HG03039 (cell line): Measurements from ENCODE around the gene SNX11.

Source experiments
- ATAC-seq: cut with Tn5 transposase; IDR thresholded peaks from one replicate; pipeline ENCODE4 v1.9.1; 2021; ENCODE audit warnings: mild to moderate bottlenecking, moderate library complexity; ENCODE audit not compliant: unreplicated experiment

SNX11 gene

DNA sequence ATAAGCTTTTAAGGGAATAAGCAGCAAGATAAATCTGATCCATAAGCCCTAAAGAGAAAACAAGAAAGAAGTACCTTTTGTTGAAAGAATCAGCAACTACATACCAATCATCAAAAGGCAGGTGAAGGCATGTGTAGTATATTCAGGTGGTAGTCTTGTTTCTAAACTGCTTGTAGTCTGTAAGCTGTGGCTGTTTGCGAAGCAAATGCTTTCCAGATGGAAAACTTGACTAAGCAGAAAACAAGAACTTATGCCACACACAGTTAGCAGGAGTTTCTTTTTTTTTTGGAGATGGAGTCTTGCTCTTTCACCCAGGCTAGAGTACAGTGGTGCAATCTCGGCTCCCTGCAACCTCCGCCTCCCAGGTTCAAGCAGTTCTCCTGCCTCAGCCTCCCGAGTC, 12.0 kb upstream of the SNX11 start:
- no peak for ATAC-seq

DNA sequence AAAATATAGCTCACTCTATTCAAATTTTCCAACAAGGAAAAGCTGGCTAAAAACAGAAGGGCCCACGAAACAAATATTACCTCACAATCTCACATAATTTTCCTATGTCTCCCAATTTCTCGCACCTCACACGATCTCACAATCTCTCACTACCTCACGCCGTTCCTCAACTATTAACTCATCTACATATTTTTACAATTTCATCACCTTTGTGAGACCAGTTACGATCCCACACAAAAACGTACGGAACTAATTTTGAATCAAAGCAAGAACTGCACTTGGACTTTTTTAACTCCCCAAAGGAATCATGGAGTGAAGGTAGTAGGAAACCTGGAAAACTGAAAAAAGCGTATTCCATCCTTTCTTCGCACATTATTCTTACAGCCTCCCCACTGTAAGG, 7.4 kb upstream of the SNX11 start:
- no peak for ATAC-seq

DNA sequence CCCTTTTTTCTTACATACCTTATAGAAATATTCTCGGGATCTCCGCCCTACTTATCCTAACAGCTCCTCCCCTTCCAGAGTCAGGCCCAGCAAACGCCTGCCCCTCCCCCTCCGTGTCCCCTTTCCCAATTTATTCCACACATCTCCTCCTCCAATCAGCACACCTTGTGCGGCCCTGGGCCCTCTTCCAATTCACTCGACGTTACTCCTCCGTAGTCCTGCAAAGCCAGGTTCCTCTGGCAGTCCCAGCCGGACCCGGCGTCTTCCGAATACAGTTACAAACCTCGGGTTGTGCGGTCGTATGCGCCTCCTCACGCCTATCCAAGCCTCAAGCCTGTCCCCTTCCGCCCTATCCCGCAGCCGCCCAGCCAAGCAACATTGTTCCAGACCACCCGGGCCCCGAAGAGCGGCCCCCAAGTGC, 7.0 kb upstream of the SNX11 start:
- peak; percentile 6 for ATAC-seq

DNA sequence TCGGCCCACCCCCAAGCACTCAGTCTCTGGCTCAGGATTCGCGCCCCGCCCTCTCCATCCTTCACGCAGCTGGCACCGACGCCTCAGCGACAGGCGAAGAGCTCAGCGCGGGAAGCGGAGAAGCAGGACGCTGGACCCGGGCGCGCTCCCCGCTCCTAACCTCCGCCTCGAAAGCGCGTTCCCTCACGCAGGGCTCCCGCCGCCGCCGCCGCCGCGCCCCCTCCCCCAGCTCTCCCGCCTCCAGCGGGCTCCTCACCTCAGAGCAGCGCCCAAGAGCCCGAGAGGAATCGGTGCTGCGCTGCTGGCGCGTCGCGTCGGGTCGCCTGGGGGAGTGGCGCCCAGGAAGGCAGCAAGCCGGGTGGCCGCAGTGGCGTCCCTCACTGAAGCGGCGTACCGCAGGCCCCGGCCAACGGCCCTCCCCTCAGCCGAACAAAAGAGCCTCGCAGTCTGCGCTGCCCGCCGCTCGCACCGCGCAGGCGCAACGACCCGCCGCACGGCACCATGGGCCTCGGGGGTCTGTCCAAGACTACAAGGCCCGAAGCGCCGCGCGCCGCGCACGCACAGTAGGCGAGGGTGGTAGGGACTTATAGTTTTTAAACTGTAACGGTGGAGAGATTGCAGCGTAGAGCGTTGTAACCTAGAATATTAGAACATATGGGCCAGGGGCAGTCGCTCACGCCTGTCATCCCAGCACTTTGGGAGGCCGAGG, 6.4 kb upstream of the SNX11 start, which contains the start of gene CBX1:
TSS of gene CBX1 (minus strand) at position 467 of the 709 bp plus-strand sequence. CDS start 24,474 bp downstream, outside the sequence.
- ATAC-seq = peak; percentile 80

DNA sequence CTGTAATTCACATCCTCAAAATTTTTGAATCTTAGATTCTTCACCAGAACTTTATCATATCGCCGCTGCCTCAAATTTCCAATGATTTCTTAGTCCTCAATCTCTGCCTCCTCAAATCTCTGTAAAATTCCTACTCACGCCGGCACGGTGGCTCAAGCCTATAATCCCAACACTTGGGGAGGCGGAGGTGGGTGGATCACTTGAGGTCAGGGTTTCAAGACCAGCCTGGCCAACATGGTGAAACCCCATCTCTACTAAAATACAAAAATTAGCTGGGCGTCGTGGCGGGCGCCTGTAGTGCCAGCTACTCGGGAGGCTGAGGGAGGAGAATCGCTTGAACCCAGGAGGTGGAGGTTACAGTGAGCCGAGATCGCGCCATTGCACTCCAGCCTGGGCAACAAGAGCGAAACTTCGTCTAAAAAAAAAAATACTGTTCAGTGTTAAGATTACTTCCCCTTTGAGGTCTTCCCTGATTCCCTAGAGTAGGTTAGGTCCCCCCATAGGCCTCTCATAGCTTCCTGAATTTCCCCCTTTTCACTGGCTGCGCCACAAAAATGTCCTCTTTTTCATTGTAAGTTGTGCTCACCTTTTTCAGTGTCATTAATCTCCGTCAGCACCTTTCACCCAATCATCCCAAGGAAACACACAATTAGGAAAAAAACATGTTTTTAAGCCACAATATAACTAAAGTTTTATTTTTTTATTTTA, 5.4 kb upstream of the SNX11 start:
- ATAC-seq = no peak

DNA sequence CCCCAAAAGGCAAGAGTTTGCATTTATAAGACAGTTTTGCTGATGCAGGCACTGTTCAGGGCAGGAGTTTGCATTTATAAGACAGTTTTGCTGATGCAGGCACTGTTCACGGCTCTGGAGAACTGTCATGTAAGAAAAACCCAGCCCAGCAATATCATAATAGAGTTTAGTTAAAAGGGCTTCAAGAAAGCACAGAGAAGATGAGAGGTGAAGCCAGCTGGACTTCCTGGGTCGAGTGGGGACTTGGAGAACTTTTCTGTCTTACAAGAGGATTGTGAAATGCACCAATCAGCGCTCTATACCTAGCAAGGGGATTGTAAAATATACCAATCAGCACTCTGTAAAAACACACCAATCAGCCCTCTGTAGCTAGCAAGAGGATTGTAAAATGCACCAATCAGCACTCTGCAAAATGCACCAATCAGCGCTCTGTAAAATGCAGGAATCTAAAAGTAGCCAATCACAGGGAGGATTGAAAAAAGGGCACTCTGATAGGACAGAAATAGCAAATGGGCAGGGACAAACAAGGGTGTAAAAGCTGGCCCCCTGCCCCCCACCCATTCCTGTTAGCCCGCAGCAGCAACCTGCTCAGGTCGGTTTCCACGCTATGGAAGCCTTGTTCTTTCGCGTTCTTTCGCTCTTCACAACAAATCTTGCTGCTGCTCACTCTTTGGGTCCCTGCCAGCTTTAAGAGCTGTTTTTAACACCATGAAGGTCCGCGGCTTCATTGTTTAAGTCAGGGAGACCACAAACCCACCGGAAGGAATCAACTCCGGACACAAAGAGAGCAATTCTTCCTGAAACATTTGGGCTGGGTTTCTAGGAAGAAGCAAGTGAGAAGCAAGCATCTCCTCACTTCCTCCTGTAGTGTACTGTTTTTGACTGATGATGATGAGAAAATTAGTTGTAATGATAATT, 4.5 kb upstream of the SNX11 start:
- ATAC-seq = no peak

DNA sequence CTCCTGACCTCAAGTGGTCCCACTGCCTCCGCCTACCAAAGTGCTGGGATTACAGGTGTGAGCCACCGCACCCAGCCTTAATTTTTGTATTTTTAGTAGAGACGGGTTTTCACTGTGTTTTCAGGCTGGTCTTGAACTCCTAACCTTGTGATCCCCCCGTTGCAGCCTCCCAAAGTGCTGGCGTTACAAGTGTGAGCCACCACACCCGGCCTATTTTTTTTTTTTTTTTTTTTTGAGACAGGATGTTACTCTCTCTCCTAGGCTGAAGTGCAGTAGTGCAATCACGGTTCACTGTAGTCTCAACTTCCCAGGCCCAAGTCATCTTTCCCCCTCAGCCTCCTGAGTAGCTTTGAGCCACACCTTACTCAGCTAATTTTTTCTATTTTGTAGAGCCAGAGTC, 3.1 kb upstream of the SNX11 start:
- ATAC-seq = no peak

DNA sequence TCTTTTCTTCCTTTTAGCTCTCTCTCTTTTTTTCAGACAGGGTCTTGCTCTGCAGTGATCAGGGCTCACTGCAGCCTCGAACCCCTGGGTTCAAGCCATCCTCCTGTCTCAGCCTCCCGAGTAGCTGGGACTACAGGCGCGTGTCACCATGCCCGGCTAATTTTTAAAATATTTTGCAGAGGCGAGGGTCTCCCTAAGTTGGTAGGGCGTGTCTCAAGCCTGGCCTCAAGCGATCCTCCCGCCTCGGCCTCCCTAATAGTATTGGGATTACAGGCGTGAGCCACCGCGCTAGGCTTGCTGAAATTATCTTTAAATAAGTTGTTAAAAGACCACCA, 797 bp upstream of the SNX11 start:
- no peak for ATAC-seq

DNA sequence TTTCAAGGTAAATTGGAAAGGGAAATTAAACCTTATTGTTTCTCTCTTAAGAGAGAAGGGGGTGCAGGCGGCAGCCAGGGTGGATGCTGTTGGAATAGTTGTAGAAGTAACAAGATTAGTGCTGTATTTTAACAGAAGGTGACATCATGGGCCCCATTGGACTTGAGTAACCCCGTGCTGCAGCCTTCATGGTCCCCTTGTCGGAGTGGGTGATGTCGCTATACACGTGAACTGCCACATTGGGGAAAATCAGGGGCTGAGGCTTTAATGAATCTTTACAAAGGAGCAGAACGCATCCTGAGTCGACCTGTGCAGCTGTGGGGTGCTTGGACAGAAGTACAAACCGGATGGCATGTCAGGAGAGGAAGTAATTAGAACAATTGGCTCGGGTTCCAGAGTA, 3.2 kb downstream of the SNX11 start:
- ATAC-seq = no peak

DNA sequence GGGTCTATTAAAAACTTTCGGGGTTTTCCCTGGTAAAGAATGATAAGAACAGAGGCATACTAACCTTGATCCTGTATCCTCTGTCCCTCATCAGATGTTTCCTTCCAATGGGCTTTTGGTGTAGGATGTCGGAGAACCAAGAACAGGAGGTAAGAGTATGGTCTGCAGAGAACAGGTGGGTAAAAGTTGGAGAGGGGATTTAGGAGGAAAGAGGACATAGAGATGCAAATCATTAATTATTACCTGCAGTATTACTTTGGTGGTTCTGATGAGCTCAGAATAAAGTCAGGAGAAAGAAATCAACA, 4.3 kb downstream of the SNX11 start:
- no peak for ATAC-seq

DNA sequence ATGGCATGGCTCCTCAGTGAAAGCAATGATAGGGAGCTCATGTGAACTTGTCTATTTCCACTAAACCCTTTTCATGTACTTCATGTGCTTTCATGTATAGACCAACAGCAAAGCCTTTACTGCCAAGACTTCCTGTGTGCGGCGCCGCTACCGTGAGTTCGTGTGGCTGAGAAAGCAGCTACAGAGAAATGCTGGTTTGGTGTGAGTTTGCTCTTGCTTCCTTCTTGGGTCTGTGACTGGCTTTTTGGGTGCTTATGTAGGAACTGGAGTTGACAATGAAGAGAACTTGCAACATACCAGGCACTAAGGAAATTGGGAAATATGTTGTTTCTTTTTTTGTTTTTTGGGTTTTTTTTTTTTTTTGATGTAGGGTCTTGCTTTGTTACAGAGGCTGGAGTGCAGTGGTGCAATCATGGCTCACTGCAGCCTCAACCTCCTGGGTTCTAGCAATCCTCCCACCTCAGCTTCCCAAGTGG, 5.7 kb downstream of the SNX11 start:
- ATAC-seq = no peak

DNA sequence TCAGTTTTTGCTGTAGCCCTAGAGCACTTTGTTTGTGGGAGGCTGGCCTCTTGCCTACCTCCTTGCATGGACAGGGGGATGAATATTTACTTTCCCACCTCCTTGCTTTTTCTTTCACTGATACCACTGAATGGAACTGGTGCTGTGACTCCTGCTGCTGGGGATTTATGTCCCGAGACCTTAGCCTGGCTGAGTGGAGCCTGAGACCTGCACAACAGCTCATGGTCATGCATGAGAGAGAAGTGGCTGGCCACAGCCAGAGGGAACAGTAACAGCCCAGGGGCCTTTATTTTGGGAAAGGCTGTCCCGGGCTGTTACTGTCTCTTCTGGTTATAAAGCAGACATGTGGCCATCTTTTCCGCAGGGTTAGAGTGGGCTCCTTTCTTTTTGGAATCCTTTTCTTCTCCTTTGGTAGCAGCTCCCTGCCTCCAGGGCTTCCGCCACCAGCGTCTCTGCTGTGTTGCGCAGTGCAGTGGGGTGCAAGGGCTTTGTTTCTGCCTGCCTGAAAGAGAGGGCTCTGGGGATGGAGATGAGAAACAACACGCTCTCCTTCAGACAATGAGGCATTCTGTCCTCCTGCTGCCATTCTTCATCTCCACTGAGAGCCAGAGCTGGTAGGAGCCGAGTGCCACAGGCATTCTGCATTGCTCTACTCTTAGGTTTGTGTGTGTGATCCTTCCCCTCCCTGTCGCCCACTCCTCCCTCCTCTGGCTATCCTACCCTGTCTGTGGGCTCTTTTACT, 14.5 kb downstream of the SNX11 start:
- ATAC-seq = no peak

DNA sequence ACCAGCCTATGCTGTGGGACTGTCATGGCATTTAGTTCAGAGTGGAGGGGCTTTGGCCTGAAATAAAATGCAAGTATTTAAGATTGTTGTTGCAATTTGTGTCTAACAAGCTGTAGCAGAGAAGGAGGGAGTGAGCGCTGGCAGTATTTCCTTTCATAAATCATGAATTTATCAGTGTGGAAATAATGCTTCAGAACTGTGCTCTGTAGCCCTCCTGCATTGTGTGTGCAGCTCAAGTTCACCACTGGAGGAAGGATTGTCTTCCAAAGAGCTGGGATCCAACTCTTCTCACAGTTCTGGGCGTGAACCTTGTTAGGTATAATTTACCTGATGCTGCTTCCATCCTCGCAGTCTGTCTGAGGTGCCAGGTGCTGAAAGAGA, 15.1 kb downstream of the SNX11 start:
- ATAC-seq = no peak

DNA sequence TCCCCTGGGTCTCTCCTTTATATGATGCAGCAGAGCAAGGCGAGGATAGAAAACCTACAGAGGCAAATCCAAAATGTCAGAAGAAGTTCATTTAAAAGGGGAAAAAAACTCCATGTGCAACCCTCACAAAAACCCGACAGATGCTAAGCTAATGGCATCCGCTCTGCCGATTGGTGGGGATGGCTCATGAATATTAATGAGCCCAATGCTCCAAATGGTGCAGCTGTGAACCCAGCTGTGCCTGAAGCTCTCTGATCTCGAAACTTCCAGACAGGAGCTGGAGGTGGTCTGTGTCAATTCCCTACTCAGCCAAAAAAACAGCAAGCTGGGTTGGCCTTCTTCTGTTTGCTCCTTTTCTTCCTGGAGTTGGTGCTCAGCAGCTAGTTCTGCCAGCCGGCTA, 15.5 kb downstream of the SNX11 start:
- no peak for ATAC-seq

DNA sequence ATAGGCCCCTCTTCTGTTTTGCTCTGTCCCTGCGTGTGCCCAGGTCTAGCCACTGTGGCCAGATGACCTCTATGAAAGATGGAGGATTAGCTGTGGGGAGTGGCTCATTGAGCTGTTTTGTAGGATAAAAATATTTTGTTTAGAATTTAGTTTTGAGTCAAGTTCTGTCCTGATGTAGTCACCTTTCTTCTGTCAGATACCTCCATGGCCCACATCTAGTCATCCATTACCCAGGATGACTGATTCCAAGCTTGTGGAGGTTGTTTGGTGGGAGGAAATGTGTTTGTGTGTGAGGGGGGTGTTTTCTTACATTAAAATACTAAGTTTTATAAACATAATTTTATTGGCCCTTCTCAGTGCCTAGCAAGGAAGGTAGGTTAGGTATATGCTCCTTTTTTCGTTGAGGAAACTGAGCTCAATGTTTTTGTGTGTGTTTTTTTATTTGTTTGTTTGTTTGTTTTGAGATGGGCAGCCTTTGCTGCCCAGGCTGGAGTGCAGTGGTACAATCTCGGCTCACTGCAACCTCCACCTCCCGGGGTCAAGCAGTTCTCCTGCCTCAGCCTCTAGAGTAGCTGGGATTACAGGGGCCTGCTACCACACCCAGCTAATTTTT, 16.3 kb downstream of the SNX11 start:
- no peak for ATAC-seq

DNA sequence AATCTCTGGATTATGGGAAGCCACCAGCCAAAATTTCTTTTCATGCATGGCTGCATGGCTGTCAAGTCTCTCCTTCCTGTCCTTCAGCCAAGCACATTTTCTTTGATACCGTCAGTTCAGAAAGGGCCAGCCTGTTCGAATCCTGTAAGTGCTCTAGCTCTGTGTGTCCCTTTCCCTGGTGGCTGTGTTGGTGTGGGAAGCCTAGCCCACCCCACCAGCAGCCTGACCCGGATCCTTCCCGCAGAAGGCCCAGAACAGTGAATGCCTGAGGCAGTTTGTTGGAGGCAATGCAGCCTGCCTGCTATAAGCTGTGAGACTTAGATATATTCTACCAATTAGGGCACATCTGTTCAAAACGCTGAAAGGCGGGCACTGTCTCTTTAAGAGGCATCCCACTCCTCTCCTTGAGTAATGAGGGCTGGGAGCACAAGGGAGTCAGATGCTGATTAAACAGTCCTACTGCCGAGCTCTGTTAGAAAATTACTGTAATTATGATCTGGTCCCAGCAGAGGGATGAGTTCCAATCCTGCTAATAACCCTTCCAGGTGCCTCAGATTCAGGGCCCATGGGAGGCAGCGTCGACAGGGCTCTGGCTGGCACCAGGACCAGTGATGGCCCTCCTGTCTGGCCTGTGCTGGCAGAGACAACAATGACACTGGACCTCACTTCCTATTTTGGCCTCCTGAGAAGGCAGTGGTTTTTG, 18.4 kb downstream of the SNX11 start:
- no peak for ATAC-seq

DNA sequence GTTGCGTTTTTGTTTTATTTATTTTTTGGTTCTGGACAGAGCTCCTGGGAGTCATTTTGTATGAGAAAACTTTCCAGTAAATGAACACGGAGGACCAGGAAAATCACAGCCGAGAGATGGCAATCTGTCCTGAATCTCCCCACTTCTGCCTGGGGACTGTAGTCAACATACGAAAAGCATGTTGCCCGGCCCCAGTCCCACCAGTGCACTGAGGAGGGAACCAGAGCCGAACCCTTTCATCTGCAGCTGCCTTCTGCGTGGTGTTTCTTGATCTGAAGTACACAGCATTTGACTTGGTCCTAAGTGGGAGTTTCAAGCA, 18.9 kb downstream of the SNX11 start:
- no peak for ATAC-seq

DNA sequence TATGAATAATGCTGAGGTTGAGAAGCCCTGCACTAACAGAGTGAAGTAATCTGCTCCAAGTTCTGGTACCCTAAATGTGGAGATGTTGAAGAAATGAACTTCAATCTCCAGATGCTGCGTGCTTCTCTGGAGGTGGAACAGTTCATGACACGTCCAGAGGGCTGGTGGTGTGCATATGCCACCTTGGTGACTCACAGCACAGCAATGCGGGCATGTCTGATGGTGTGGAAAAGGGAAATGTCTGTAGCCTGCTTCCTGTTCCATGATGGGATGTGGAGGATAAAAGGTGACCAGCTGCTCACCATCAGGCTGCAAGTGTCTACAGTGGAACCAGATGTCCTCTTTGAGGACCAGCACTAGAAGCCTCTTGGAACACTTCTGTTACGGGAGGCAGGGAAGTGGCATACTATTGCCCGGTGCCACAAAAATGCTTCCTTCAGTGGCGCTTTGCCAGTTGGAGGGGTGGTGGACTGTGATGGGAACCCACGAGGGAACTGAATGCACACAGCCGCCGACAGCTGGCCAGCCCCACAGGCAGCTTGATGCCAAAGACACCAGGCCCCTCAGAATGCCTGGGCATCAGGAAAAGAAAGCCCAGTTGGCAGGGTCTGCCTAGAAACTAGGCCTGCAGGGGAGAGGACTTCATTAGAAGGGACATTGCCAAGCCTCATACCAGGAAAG, 19.9 kb downstream of the SNX11 start:
- no peak for ATAC-seq

DNA sequence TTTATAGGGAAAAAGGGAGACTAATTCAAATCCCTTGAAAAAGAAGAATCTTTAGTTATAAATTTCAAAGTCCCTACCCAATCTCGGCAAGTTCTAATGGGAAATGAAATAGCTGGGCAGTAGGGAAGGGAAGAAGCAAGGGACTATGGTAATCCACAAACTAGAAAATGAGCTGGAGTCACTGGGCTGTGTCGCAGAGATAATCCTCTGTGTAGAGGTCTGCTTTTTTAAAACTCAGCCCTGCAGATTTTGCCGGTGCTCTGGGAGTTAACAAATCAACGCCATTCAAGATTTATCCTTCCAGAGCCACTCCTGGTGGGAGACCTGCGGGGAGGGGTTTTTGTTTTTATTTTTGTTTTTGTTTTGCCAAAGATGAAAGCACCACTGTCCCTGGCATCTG, 20.8 kb downstream of the SNX11 start:
- no peak for ATAC-seq

DNA sequence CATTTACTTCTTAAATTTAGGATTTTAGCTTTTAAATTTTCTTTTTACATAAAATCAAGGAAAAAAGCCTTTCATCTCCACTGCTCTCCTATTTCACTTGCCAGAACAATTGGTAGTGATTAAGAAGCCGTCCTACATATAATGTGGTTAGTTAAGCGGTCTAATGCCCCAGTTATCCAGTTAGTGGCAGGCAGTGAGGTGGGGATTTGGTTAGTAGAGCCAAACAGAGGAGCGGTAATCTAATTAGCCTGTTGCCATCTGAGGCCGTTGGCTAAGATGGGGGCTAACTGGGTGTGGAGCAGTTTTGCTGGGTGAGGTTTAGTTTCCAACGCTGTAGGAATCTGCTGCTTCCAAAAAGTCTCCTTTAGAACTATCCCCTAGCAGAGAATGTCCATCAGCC, 22.4 kb downstream of the SNX11 start:
- no peak for ATAC-seq
